GM23248 (cell line): ENCODE data around the gene STUM. TPM values are rescaled to one million over a fixed set of nuclear protein-coding genes. Genes with fewer than 3 reads are reported as not detected.
A peak's percentile ranks its signal among the peaks of the same experiment; 100 is the strongest.

Experiments used
- DNase-seq: peaks from one replicate; pipeline ENCODE4 v3.0.0-alpha.2; 2015
- H2AFZ ChIP-seq: fragments of 200-600 bp; sonication (generic); 2 replicates; pipeline ENCODE4 v1.6.1; 2016; ENCODE audit warnings: antibody characterized with exemption
- H3F3A ChIP-seq: fragments of 200-600 bp; sonication (generic); 2 replicates; pipeline ENCODE4 v1.6.1; 2016; ENCODE audit warnings: mild to moderate bottlenecking, antibody characterized with exemption, mixed run types; ENCODE audit not compliant: insufficient read depth
- H3K27ac ChIP-seq: fragments of 200-600 bp; sonication (generic); 2 replicates; pipeline ENCODE4 v1.5.1; 2016; ENCODE audit warnings: mild to moderate bottlenecking
- H3K27me3 ChIP-seq: fragments of 200-600 bp; sonication (generic); replicated peaks from 2 replicates; pipeline ENCODE4 v1.6.1; 2016; ENCODE audit warnings: mild to moderate bottlenecking; ENCODE audit not compliant: insufficient read depth
- H3K36me3 ChIP-seq: fragments of 200-600 bp; sonication (generic); 2 replicates; pipeline ENCODE4 v1.6.1; 2016; ENCODE audit warnings: low read depth, mild to moderate bottlenecking
- H3K4me1 ChIP-seq: fragments of 200-600 bp; sonication (generic); 2 replicates; pipeline ENCODE4 v1.6.1; 2016; ENCODE audit warnings: mild to moderate bottlenecking; ENCODE audit not compliant: insufficient read depth
- H3K4me2 ChIP-seq: fragments of 200-600 bp; sonication (generic); one replicate; pipeline ENCODE4 v1.6.1; 2016; ENCODE audit warnings: mild to moderate bottlenecking; ENCODE audit not compliant: unreplicated experiment
- H3K4me3 ChIP-seq: fragments of 200-600 bp; sonication (generic); 2 replicates; pipeline ENCODE4 v1.5.1; 2016; ENCODE audit warnings: mild to moderate bottlenecking
- H3K79me2 ChIP-seq: fragments of 200-600 bp; sonication (generic); 2 replicates; pipeline ENCODE4 v1.6.1; 2016; ENCODE audit warnings: mild to moderate bottlenecking; ENCODE audit not compliant: insufficient read depth
- H3K9ac ChIP-seq: fragments of 200-600 bp; sonication (generic); 2 replicates; pipeline ENCODE4 v1.6.1; 2016; ENCODE audit warnings: mild to moderate bottlenecking
- H3K9me2 ChIP-seq: fragments of 200-600 bp; sonication (generic); 2 replicates; pipeline ENCODE4 v1.6.1; 2016; ENCODE audit warnings: mixed run types, mild to moderate bottlenecking, moderate library complexity; ENCODE audit not compliant: insufficient read depth
- H3K9me3 ChIP-seq: fragments of 200-600 bp; sonication (generic); one replicate; pipeline ENCODE4 v1.6.1; 2017; ENCODE audit warnings: low read depth
- H4K20me1 ChIP-seq: fragments of 200-600 bp; sonication (generic); 2 replicates; pipeline ENCODE4 v1.6.0; 2016; ENCODE audit not compliant: insufficient read depth
- EZH2 ChIP-seq: fragments of 200-600 bp; sonication (generic); IDR thresholded peaks from 2 replicates; pipeline ENCODE4 v1.6.1; 2018; ENCODE audit warnings: antibody characterized with exemption, mild to moderate bottlenecking; ENCODE audit not compliant: insufficient read depth, poor library complexity, severe bottlenecking
- EZH2phosphoT487 ChIP-seq: fragments of 200-600 bp; sonication (generic); IDR thresholded peaks from 2 replicates; pipeline ENCODE4 v1.6.1; 2018; ENCODE audit warnings: antibody characterized with exemption, moderate library complexity, mild to moderate bottlenecking, low read depth; ENCODE audit not compliant: insufficient read depth
- WGBS, 2 experiments: methylation state at CpG; one replicate each; pipeline ENCODE4 v1.1.6; 2015 to 2017; ENCODE audit warnings: low lambda C conversion rate in 2 of 2, low coverage in 1 of 2; ENCODE audit errors: missing lambda C conversion rate in 2 of 2; 5-methylcytosine and 5-hydroxymethylcytosine counted together
- in situ Hi-C: fragments of 300-500 bp; cut with MboI; formaldehyde crosslinking; loops from 2 replicates; pipeline ENCODE4 v1.15.0; 2020
- polyA plus RNA-seq: library from polyadenylated mRNA; unstranded; fragments of >200 nt; fragmentation: Nextera tagmentation; extraction: Ambion mirVana; gene quantifications from 2 replicates; pipeline ENCODE4 v1.2.1, GENCODE V29; 2016
- total RNA-seq: library from RNA; depleted of rRNA; stranded (reverse); fragments of >200 nt; shearing (Covaris generic); gene quantifications from 2 replicates; pipeline ENCODE4 v1.2.3, GENCODE V29; 2014

The STUM gene
- total and polyA plus RNA-seq, 2 experiments from 2014 or later = under 0.01 TPM; not detected in 1

- Histone ChIP-seq H3K27me3 (peaks cover 20% of the 10 kb centered on the region), H3K9me2 (no peaks in the 10 kb centered on the region), H3K4me1 (no peaks in the 10 kb centered on the region), H3K9ac (no peak overlapping the region), H3K79me2 (no peaks in the 10 kb centered on the region), H3K9me3 (no peaks in the 10 kb centered on the region), H4K20me1 (no peaks in the 10 kb centered on the region), H3F3A (no peaks in the 10 kb centered on the region), H3K4me2 (no peak overlapping the region), H3K36me3 (no peaks in the 10 kb centered on the region), H2AFZ (no peak overlapping the region), H3K27ac (no peak overlapping the region), H3K4me3 (no peak overlapping the region)
- TF ChIP-seq EZH2phosphoT487 (no peak), EZH2 (no peak)
- in situ Hi-C loops = no loop called here
- 70% methylated on average over 5 of the region's 5 CpGs for WGBS, 2 experiments
- no peak for DNase-seq
These were observed 69.8 kb downstream of the STUM start for GRCh38 chr1:226618380-226618779.

- no peaks in the 10 kb centered on the region for H3K79me2 ChIP-seq
- 68 to 74% methylated on average over 7 of the region's 7 CpGs for WGBS, 2 experiments
- no peak for TF ChIP-seq EZH2phosphoT487
- TF ChIP-seq EZH2 = no peak
- H3K36me3 ChIP-seq = no peaks in the 10 kb centered on the region
- H3K4me1 ChIP-seq = no peaks in the 10 kb centered on the region
- no peak overlapping the region for H2AFZ ChIP-seq
- peaks cover 13% of the 10 kb centered on the region for H3K27me3 ChIP-seq
- in situ Hi-C loops = no loop called here
- DNase-seq = no peak
- no peak overlapping the region for H3K4me3 ChIP-seq
- H3K9me3 ChIP-seq = no peaks in the 10 kb centered on the region
- H3K27ac ChIP-seq = no peak overlapping the region
- no peak overlapping the region for H3K4me2 ChIP-seq
- no peak overlapping the region for H3K9ac ChIP-seq
- no peaks in the 10 kb centered on the region for H3F3A ChIP-seq
- H3K9me2 ChIP-seq = no peaks in the 10 kb centered on the region
- H4K20me1 ChIP-seq = no peaks in the 10 kb centered on the region
These were observed 70.5 kb downstream of the STUM start for GRCh38 chr1:226619031-226619430.

- H3K27ac ChIP-seq = no peak overlapping the region
- no peaks in the 10 kb centered on the region for H3K9me2 ChIP-seq
- H3K9me3 ChIP-seq = no peaks in the 10 kb centered on the region
- H3F3A ChIP-seq = no peaks in the 10 kb centered on the region
- no peaks in the 10 kb centered on the region for H4K20me1 ChIP-seq
- no peak overlapping the region for H3K4me2 ChIP-seq
- H2AFZ ChIP-seq = no peak overlapping the region
- DNase-seq = no peak
- no peak overlapping the region for H3K9ac ChIP-seq
- H3K36me3 ChIP-seq = no peaks in the 10 kb centered on the region
- in situ Hi-C loops = no loop called here
- peaks cover 7% of the 10 kb centered on the region; the same call in 1 of the 2 replicates for H3K4me1 ChIP-seq
- TF ChIP-seq EZH2 (no peak), EZH2phosphoT487 (no peak)
- no peaks in the 10 kb centered on the region for H3K79me2 ChIP-seq
- peaks cover 6% of the 10 kb centered on the region; the same call in 1 of the 2 replicates for H3K27me3 ChIP-seq
- H3K4me3 ChIP-seq = no peak overlapping the region
These were observed 73.4 kb downstream of the STUM start for GRCh38 chr1:226622012-226622411.

GRCh38 chr1:226624526-226624925 is 76.0 kb downstream of the STUM start:
- peak; percentile 86 for DNase-seq
- no peaks in the 10 kb centered on the region for H3K36me3 ChIP-seq
- TF ChIP-seq EZH2 = no peak
- H3F3A ChIP-seq = no peaks in the 10 kb centered on the region
- no peak overlapping the region for H2AFZ ChIP-seq
- no peak overlapping the region for H3K4me3 ChIP-seq
- H3K9ac ChIP-seq = no peak overlapping the region
- peaks cover 7% of the 10 kb centered on the region; the same call in 1 of the 2 replicates for H3K4me1 ChIP-seq
- H3K27me3 ChIP-seq = no peaks in the 10 kb centered on the region
- in situ Hi-C loops = no loop called here
- H3K4me2 ChIP-seq = no peak overlapping the region
- H3K27ac ChIP-seq = 0 out of 2 replicates have a peak overlapping the region, but pooled peaks have one; percentile 14
- no peaks in the 10 kb centered on the region for H3K9me3 ChIP-seq
- H4K20me1 ChIP-seq = no peaks in the 10 kb centered on the region
- H3K79me2 ChIP-seq = no peaks in the 10 kb centered on the region
- WGBS, 2 experiments = 26 to 29% methylated on average over 5 of the region's 5 CpGs
- no peaks in the 10 kb centered on the region for H3K9me2 ChIP-seq

- H3K9ac ChIP-seq = no peak overlapping the region
- no peaks in the 10 kb centered on the region for H3K79me2 ChIP-seq
- H3K4me1 ChIP-seq = peaks cover 7% of the 10 kb centered on the region; the same call in 1 of the 2 replicates
- 73 to 74% methylated on average over 6 of the region's 6 CpGs for WGBS, 2 experiments
- no peaks in the 10 kb centered on the region for H3K36me3 ChIP-seq
- H3K4me3 ChIP-seq = no peak overlapping the region
- no peak for DNase-seq
- no peak overlapping the region for H3K27ac ChIP-seq
- H3K4me2 ChIP-seq = no peak overlapping the region
- TF ChIP-seq EZH2phosphoT487 (no peak), EZH2 (no peak)
- no peaks in the 10 kb centered on the region for H3K9me3 ChIP-seq
- in situ Hi-C loops = no loop called here
- H4K20me1 ChIP-seq = no peaks in the 10 kb centered on the region
- H3K9me2 ChIP-seq = no peaks in the 10 kb centered on the region
- no peaks in the 10 kb centered on the region for H3K27me3 ChIP-seq
- no peak overlapping the region for H2AFZ ChIP-seq
- no peaks in the 10 kb centered on the region for H3F3A ChIP-seq
These were observed 76.8 kb downstream of the STUM start for GRCh38 chr1:226625326-226625725.
